HCT116 (cell line): ENCODE measurements around the gene TSC22D3. TPM values are rescaled to one million over a fixed set of nuclear protein-coding genes. Genes with fewer than 3 reads are reported as not detected.
A peak's percentile ranks its signal among the peaks of the same experiment; 100 is the strongest.

Experiments
- ATAC-seq: fragments of 200-7000 bp; cut with Tn5 transposase; 2 replicates; pipeline ENCODE4 v1.9.1; 2020; ENCODE audit warnings: mild to moderate bottlenecking, moderate library complexity
- Bru-seq: library from RNA; stranded (reverse); fragments of 400-500 nt; gene quantifications from one replicate; lab custom pipeline; 2021; lab: Mats Ljungman, UMichigan
- BruChase-seq, 2 experiments: library from RNA; stranded (reverse); fragments of 400-500 nt; gene quantifications; one replicate each; lab custom pipeline; 2021; lab: Mats Ljungman, UMichigan
- BruUV-seq: library from RNA; stranded (reverse); fragments of 400-500 nt; replicated peaks from 2 replicates; lab custom pipeline; 2021; lab: Mats Ljungman, UMichigan
- CTCF ChIA-PET: fragments of 300-600 bp; sonication (Branson Sonifier 250); formaldehyde crosslinking; loops from one replicate; lab custom pipeline; 2021; ENCODE audit warnings: antibody characterized with exemption; lab: Charles Lee
- POLR2A ChIA-PET: fragments of 300-600, 350-600 bp; sonication (Branson Sonifier 250); formaldehyde crosslinking; loops from one replicate; lab custom pipeline; 2021; ENCODE audit warnings: antibody characterized with exemption; lab: Charles Lee
- RAD21 ChIA-PET, 2 experiments: fragments of 300-600 bp; sonication (Branson Sonifier 250); formaldehyde crosslinking; loops; one replicate each; lab custom pipeline; 2023; ENCODE audit warnings: low total read pairs in 2 of 2; ENCODE audit not compliant: uncharacterized antibody in 2 of 2, unreplicated experiment in 2 of 2, low non-redundant PET in 1 of 2; lab: Charles Lee
- DNase-seq: peaks from one replicate; pipeline ENCODE4 v3.0.0-alpha.2; 2010; ENCODE audit warnings: low read depth, low spot score
- H2AFZ ChIP-seq: fragments of 200-600 bp; shearing (Covaris generic), sonication (generic); 2 replicates; pipeline ENCODE4 v1.6.1; 2017; ENCODE audit warnings: low read depth, mixed run types, mixed read lengths, antibody characterized with exemption, low read length; ENCODE audit not compliant: poor library complexity, severe bottlenecking
- H3K27ac ChIP-seq: 2 replicates; pipeline ENCODE4 v1.5.1; 2012; ENCODE audit warnings: low read depth, low read length
- H3K27me3 ChIP-seq: fragments of 200-600 bp; sonication (generic); 2 replicates; pipeline ENCODE4 v1.6.1; 2016; ENCODE audit warnings: mixed run types, low read length, mixed read lengths; ENCODE audit not compliant: insufficient read depth
- H3K36me3 ChIP-seq, 2 experiments: fragments of 200-500 bp in 1 of 2; fragments of 200-600 bp in 1 of 2; sonication (Bioruptor generic) in 1 of 2; sonication (generic) in 1 of 2; 2 replicates each; pipeline versions ENCODE4 v1.5.1 to v1.6.1; 2014 to 2016; ENCODE audit warnings: low read length in 2 of 2, inconsistent platforms in 1 of 2, mixed read lengths in 1 of 2, mixed run types in 1 of 2; ENCODE audit not compliant: insufficient read depth in 2 of 2, control insufficient read depth in 1 of 2
- H3K4me1 ChIP-seq, 2 experiments: fragments of 200-600 bp in 1 of 2; sonication (generic) in 1 of 2; 2 replicates each; pipeline versions ENCODE4 v1.5.1 to v1.6.1; 2012 to 2017; ENCODE audit warnings: low read length in 2 of 2, inconsistent platforms in 1 of 2, mild to moderate bottlenecking in 1 of 2, mixed read lengths in 1 of 2, mixed run types in 1 of 2, moderate library complexity in 1 of 2; ENCODE audit not compliant: insufficient read depth in 2 of 2, control insufficient read depth in 1 of 2
- H3K4me2 ChIP-seq: fragments of 200-600 bp; sonication (generic); 2 replicates; pipeline ENCODE4 v1.6.1; 2017; ENCODE audit warnings: mixed run types, low read length, mixed read lengths
- H3K4me3 ChIP-seq, 2 experiments: fragments of 200-600 bp in 1 of 2; sonication (generic) in 1 of 2; replicated peaks in 1 of 2; 2 replicates each; pipeline ENCODE4 v1.5.1; 2011 to 2016; ENCODE audit warnings: low read length in 2 of 2, control low read depth in 1 of 2, low read depth in 1 of 2, mild to moderate bottlenecking in 1 of 2, mixed read lengths in 1 of 2, mixed run types in 1 of 2
- H3K79me2 ChIP-seq: fragments of 200-600 bp; sonication (generic); 2 replicates; pipeline ENCODE4 v1.6.1; 2017; ENCODE audit warnings: mild to moderate bottlenecking, mixed run types, low read length, moderate library complexity, mixed read lengths; ENCODE audit not compliant: insufficient read depth
- H3K9ac ChIP-seq: fragments of 200-600 bp; sonication (generic); 2 replicates; pipeline ENCODE4 v1.6.1; 2016; ENCODE audit warnings: low read length, mixed read lengths
- H3K9me2 ChIP-seq: fragments of 200-600 bp; sonication (generic), shearing (Covaris generic); 2 replicates; pipeline ENCODE4 v1.6.1; 2017; ENCODE audit warnings: mixed run types, mild to moderate bottlenecking, moderate library complexity; ENCODE audit not compliant: insufficient read depth
- H3K9me3 ChIP-seq, 2 experiments: fragments of 200-500 bp in 1 of 2; fragments of 200-600 bp in 1 of 2; sonication (Bioruptor generic) in 1 of 2; sonication (generic) in 1 of 2; 2 replicates each; pipeline ENCODE4 v1.6.1; 2014 to 2017; ENCODE audit warnings: low read length in 2 of 2, mixed read lengths in 2 of 2, inconsistent platforms in 1 of 2, low read depth in 1 of 2, mild to moderate bottlenecking in 1 of 2, mixed run types in 1 of 2, moderate library complexity in 1 of 2; ENCODE audit not compliant: control insufficient read depth in 1 of 2, insufficient read depth in 1 of 2
- H4K20me1 ChIP-seq: fragments of 200-600 bp; sonication (generic), shearing (Covaris generic); 2 replicates; pipeline ENCODE4 v1.6.1; 2017; ENCODE audit warnings: mixed run types, mild to moderate bottlenecking, moderate library complexity; ENCODE audit not compliant: insufficient read depth
- CEBPB ChIP-seq: IDR thresholded peaks from 2 replicates; pipeline ENCODE4 v1.6.1; 2012; ENCODE audit warnings: low read depth
- POLR2A ChIP-seq: IDR thresholded peaks from 2 replicates; pipeline ENCODE4 v1.7.0; 2011; ENCODE audit warnings: borderline replicate concordance; ENCODE audit not compliant: insufficient read depth, insufficient read length; ENCODE audit errors: extremely low read depth
- RAD21 ChIP-seq: IDR thresholded peaks from 2 replicates; pipeline ENCODE4 v1.6.1; 2012; ENCODE audit warnings: low read depth, mild to moderate bottlenecking
- SRF ChIP-seq: IDR thresholded peaks from 2 replicates; pipeline ENCODE4 v1.6.1; 2012; ENCODE audit warnings: low read depth
- TCF7L2 ChIP-seq: IDR thresholded peaks from 2 replicates; pipeline ENCODE4 v1.7.0; 2011; ENCODE audit warnings: borderline replicate concordance, inconsistent platforms; ENCODE audit not compliant: insufficient read depth, insufficient read length; ENCODE audit errors: extremely low read depth
- ZFX ChIP-seq: fragments of 450-650 bp; IDR thresholded peaks from 2 replicates; pipeline ENCODE4 v1.6.1; 2017
- ZNF274 ChIP-seq: fragments of 200-500 bp; sonication (Bioruptor generic); IDR thresholded peaks from 2 replicates; pipeline ENCODE4 v1.6.1; 2014; ENCODE audit warnings: mild to moderate bottlenecking, low read depth, low read length, inconsistent platforms
- intact Hi-C: fragments of 100-400 bp; cut with micrococcal nuclease; formaldehyde crosslinking; loops from 2 replicates; pipeline ENCODE4 v1.10.0; 2022
- long read RNA-seq: library from polyadenylated mRNA; unstranded; transcript quantifications from one replicate; pipeline ENCODE4 v2.0.0, GENCODE V29; 2021; ENCODE audit not compliant: unreplicated experiment
- polyA plus RNA-seq: library from polyadenylated mRNA; unstranded; fragments of >200 nt; gene quantifications from 2 replicates; pipeline ENCODE4 v1.2.1, GENCODE V29; 2012; ENCODE audit warnings: missing spikeins
- total RNA-seq: library from RNA; stranded (reverse); gene quantifications from one replicate; pipeline ENCODE4 v1.2.1, GENCODE V29; 2021; ENCODE audit not compliant: unreplicated experiment
- TF ChIP-seq, protein P1 (sequence below): IDR thresholded peaks from 2 replicates; pipeline ENCODE4 v1.6.1; 2011; ENCODE audit warnings: mild to moderate bottlenecking, low read length, moderate library complexity; ENCODE audit not compliant: insufficient replicate concordance; ENCODE audit errors: extremely low read depth
- TF ChIP-seq, protein P2 (sequence below), 3 experiments: fragments of 200-600 bp in 1 of 3; sonication (generic) in 1 of 3; IDR thresholded peaks in 2 of 3; conservative IDR thresholded peaks in 1 of 3; 2 replicates each; pipeline ENCODE4 v1.5.1; 2012 to 2017; ENCODE audit warnings: low read depth in 2 of 3, low read length in 2 of 3, antibody characterized with exemption in 1 of 3, borderline replicate concordance in 1 of 3, control low read depth in 1 of 3, mild to moderate bottlenecking in 1 of 3, mixed read lengths in 1 of 3, mixed run types in 1 of 3, moderate library complexity in 1 of 3; ENCODE audit not compliant: insufficient read depth in 1 of 3

The TSC22D3 gene
- total RNA-seq (24.6 TPM), Bru-seq, nascent RNA (percentile 40 among the genes with signal in this experiment), BruChase-seq, experiment 1, labeled RNA remaining after a 6-hour chase (percentile 44 among the genes with signal in this experiment), BruChase-seq, experiment 2, labeled RNA remaining after a 2-hour chase (percentile 55 among the genes with signal in this experiment)
- polyA plus RNA-seq, result 29.9 and 31.8 TPM in 2 replicates
- long read RNA-seq, transcript TSC22D3-206 (3 exons, 2,027 nt), result major isoform, 51 of 61 reads
- long read RNA-seq, partial matches to known transcripts, result 0 of 61 reads
- long read RNA-seq, other reads (novel, unspliced or antisense), result 4 of 61 reads

DNA sequence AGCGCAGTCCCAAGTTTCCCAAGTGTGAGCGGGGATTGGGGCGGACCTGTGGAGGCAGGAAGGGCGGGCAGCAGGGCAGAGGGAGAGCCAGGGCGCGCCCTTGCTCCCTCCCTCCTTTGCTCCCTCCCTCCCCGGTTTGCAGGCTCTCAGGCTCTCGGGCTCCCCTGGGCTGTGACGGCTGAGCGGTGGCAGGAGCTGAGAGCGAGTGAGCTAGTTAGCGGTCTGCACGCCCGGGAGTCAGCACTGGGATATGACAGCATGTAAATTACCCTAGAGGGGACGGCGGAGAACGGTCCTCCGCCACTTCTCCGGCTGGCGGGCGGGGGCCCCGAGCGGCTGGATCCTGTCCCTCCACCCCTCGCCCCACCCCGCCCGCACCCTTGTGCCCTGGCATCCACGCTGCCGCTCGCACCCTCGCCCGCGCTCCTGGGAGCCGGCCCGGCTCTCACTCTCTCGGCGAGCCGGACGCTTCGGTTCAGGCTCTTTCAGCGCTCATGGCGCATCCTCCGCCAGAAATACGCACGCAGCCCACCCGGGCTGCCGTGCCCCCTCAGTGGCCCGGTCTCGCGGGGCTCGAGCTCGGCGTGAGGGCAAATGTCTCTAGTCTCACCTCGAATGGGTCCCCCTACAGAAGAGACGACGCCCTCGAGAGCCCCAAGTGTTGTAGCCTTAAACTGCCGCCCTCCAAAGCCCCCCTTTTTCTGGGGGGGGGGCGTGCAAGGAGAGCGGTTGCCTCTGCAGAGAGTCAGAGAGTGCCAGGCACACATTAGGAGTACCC, at the start of gene TSC22D3:
Gene TSC22D3 (minus strand): TSS at position 54 of the 778 bp plus-strand sequence. CDS start 368 bp downstream, outside the sequence.
- H4K20me1 ChIP-seq, result no peaks in the 10 kb centered on the region
- H3K9me2 ChIP-seq, result no peaks in the 10 kb centered on the region
- intact Hi-C loops, result loop anchor here (2.0 to 10.0 kb wide), 5 partner anchors 61 to 751 kb away; no protein-coding TSS in a partner anchor
- DNase-seq (peak; percentile 29), ATAC-seq (peak; percentile 83)
- RAD21 ChIA-PET, result interaction anchor here (0.7 to 2.6 kb wide), 3 partner anchors 102 to 115 kb away, joined by 3 to 14 read pairs (median 3); no protein-coding TSS in a partner anchor
- no peak within 1 kb of the TSS for H3K9ac ChIP-seq
- no TSS peak for BruUV-seq
- no peaks in the 10 kb centered on the region for H3K9me3 ChIP-seq
- peak within 1 kb of the TSS; percentile 94 for H2AFZ ChIP-seq
- H3K27me3 ChIP-seq, result no peaks in the 10 kb centered on the region
- no peaks in the 10 kb centered on the region for H3K79me2 ChIP-seq
- peak within 1 kb of the TSS; percentile 38 to 55 for H3K4me3 ChIP-seq
- no peak within 1 kb of the TSS; the same call in 1 of the 2 replicates for H3K27ac ChIP-seq
- peaks cover 8 to 14% of the 10 kb centered on the region in 2 experiments; a peak in 2 of 4 replicates for H3K4me1 ChIP-seq
- H3K36me3 ChIP-seq, result no peaks in the 10 kb centered on the region
- TF ChIP-seq CEBPB (no peak), SRF (no peak), POLR2A (no peak), ZNF274 (no peak), ZFX (no peak), TCF7L2 (no peak), RAD21 (peak; percentile 42)
- TF ChIP-seq, protein P1, sequence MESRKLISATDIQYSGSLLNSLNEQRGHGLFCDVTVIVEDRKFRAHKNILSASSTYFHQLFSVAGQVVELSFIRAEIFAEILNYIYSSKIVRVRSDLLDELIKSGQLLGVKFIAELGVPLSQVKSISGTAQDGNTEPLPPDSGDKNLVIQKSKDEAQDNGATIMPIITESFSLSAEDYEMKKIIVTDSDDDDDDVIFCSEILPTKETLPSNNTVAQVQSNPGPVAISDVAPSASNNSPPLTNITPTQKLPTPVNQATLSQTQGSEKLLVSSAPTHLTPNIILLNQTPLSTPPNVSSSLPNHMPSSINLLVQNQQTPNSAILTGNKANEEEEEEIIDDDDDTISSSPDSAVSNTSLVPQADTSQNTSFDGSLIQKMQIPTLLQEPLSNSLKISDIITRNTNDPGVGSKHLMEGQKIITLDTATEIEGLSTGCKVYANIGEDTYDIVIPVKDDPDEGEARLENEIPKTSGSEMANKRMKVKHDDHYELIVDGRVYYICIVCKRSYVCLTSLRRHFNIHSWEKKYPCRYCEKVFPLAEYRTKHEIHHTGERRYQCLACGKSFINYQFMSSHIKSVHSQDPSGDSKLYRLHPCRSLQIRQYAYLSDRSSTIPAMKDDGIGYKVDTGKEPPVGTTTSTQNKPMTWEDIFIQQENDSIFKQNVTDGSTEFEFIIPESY, result no peak
- TF ChIP-seq, protein P2, sequence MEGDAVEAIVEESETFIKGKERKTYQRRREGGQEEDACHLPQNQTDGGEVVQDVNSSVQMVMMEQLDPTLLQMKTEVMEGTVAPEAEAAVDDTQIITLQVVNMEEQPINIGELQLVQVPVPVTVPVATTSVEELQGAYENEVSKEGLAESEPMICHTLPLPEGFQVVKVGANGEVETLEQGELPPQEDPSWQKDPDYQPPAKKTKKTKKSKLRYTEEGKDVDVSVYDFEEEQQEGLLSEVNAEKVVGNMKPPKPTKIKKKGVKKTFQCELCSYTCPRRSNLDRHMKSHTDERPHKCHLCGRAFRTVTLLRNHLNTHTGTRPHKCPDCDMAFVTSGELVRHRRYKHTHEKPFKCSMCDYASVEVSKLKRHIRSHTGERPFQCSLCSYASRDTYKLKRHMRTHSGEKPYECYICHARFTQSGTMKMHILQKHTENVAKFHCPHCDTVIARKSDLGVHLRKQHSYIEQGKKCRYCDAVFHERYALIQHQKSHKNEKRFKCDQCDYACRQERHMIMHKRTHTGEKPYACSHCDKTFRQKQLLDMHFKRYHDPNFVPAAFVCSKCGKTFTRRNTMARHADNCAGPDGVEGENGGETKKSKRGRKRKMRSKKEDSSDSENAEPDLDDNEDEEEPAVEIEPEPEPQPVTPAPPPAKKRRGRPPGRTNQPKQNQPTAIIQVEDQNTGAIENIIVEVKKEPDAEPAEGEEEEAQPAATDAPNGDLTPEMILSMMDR (IDR thresholded peaks at IDR 0.05 in 2 of 3, conservative IDR thresholded peaks at IDR 0.05 in 1 of 3; ENCODE audit: borderline replicate concordance in 1 of 3, insufficient read depth in 1 of 3, low read depth in 2 of 3, low read length in 2 of 3), result 0 out of 6 replicates have a peak, but pooled peaks of 1 of the 3 experiments have one; percentile 6
- TF ChIP-seq, all 23 proteins: peak for 2
- POLR2A ChIA-PET, result interaction anchor here (1.3 kb wide), 1 partner anchor 59 kb away, joined by 3 read pairs; no protein-coding TSS in a partner anchor
- CTCF ChIA-PET, result interaction anchor here (0.9 to 3.8 kb wide), 6 partner anchors 57 to 776 kb away, joined by 3 to 45 read pairs (median 7); no protein-coding TSS in a partner anchor
- peak within 1 kb of the TSS; percentile 78 for H3K4me2 ChIP-seq
